ENCODE measurements around the gene LRSAM1. TPM values are rescaled to one million over a fixed set of nuclear protein-coding genes. Genes with fewer than 3 reads are reported as not detected.
A peak's percentile ranks its signal among the peaks of the same experiment; 100 is the strongest.

Gene LRSAM1
- total and polyA plus RNA-seq, 2 of the 8 experiments (the other 6 are each of a cell fraction or from before 2014, with no cell fraction given), result 9.7 to 18.3 TPM

DNA sequence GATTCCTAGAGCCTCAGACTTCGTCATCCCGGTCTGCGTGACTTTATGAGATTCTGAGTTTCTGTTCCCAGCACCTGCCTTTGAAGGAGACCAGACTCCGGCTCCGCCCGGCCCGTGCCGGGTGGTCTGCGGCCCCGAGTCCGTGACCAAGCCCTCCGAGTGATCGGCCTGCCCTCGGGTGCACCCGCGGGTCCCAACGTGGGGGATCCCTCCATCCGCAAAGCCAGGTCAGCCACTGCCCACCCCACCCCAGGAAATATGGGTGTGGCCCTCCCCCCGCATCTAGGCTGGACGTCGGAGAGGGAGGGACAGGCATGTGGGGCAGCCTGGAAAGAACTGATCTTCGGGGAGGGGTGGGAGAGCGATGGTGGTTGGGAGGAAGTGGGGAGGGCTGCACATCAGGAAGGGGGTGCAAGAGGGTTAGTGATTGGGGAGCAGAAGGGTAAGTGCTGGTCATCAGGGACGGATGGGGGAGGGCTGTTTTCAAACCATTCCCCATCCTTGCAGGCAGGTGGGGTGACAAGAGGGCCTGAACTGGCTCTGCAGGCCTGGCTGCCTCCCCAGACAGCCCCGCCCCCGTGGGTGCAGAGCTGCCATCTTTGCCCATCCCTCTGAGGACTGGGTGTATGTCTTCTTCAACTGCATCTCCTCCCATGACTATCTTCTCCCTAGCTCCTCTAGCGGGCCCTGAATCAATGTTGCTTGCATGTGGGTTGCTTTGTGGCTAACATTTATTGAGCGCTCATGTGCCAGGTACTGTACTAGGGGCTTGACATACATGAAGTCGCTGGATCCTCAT is 747 bp downstream of the LRSAM1 start:
- H2BK5ac ChIP-seq (ENCODE audit: low read depth, low read length), result peak overlapping the region; percentile 84
- H3K27me3 ChIP-seq (replicated peaks in 1 of 4; ENCODE audit: control insufficient read depth in 3 of 4, extremely low read depth in 1 of 4, insufficient read depth in 3 of 4, low read length in 3 of 4), result no peaks in the 10 kb centered on the region
- H3K4me1 ChIP-seq (replicated peaks in 1 of 4; ENCODE audit: control insufficient read depth in 3 of 4, insufficient read depth in 4 of 4, low read length in 3 of 4), result peaks cover 0 to 6% (median 4%) of the 10 kb centered on the region in 4 experiments; a peak in 4 of 7 replicates
- no peak overlapping the region for H2BK120ac ChIP-seq (replicated peaks; ENCODE audit: low read depth, low read length)
- H2BK15ac ChIP-seq (ENCODE audit: low read length), result peak overlapping the region; percentile 9; the same call in 1 of the 2 replicates
- FAIRE-seq, result no peak
- H2AFZ ChIP-seq (ENCODE audit: low read length), result peak overlapping the region; percentile 57; the same call in 1 of the 2 replicates
- H3K36me3 ChIP-seq (ENCODE audit: control insufficient read depth in 2 of 4, insufficient read depth in 4 of 4, low read length in 3 of 4), result peaks cover 28 to 42% (median 33%) of the 10 kb centered on the region in 4 experiments
- TF ChIP-seq HDAC2 (IDR thresholded peaks at IDR 0.05; ENCODE audit: borderline replicate concordance in 1 of 2, low read depth in 2 of 2, low read length in 2 of 2), result peak in 1 of 2 experiments; percentile 82; a peak in 1 of 4 replicates
- no peak for TF ChIP-seq KDM4A (IDR thresholded peaks at IDR 0.05; ENCODE audit: low read depth, low read length, severe bottlenecking)
- TF ChIP-seq YY1 (IDR thresholded peaks at IDR 0.05; ENCODE audit: low read depth, low read length), result peak; percentile 77; the same call in 1 of the 2 replicates
- peak; percentile 36; the same call in 1 of the 2 replicates for TF ChIP-seq TAF1 (IDR thresholded peaks at IDR 0.05; ENCODE audit: low read depth, low read length)
- peak; percentile 13 to 41; a peak in 1 of 4 replicates for TF ChIP-seq SIN3A (conservative IDR thresholded peaks at IDR 0.05 in 1 of 2, IDR thresholded peaks at IDR 0.05 in 1 of 2; ENCODE audit: low read depth in 1 of 2, low read length in 2 of 2)
- TF ChIP-seq SAP30 (IDR thresholded peaks at IDR 0.05; ENCODE audit: insufficient read depth, insufficient replicate concordance, low read length), result peak; percentile 19
- peak overlapping the region; percentile 95 to 100 for H3K4me2 ChIP-seq (ENCODE audit: insufficient read depth in 1 of 2, low read depth in 2 of 2, low read length in 2 of 2)
- POLR2A ChIA-PET (ENCODE audit: partially characterized antibody), result interaction anchor here (0.6 to 9.0 kb wide), 64 partner anchors 10 to 510 kb away, joined by 3 to 125 read pairs (median 4); partner anchors contain the start of genes PTRH1, SLC2A8, TOR2A and ZNF79
- peak in 1 of 2 experiments; percentile 75 for DNase-seq (ENCODE audit: low read depth in 1 of 2, low spot score in 2 of 2)
- no peak overlapping the region for H4K8ac ChIP-seq (ENCODE audit: extremely low read depth, insufficient read depth, low read length)
- H4K5ac ChIP-seq (ENCODE audit: insufficient read length, low read depth, low read length), result peak overlapping the region; percentile 75
- peaks cover 19% of the 10 kb centered on the region for H3K23me2 ChIP-seq (ENCODE audit: low read depth, low read length)
- no peak overlapping the region for H3K23ac ChIP-seq (ENCODE audit: insufficient read length)
- H4K91ac ChIP-seq (replicated peaks; ENCODE audit: insufficient read length, low read length), result no peak overlapping the region
- H2BK20ac ChIP-seq (ENCODE audit: low read length), result no peak overlapping the region
- H4K20me1 ChIP-seq (replicated peaks in 1 of 2; ENCODE audit: control insufficient read depth in 1 of 2, insufficient read depth in 2 of 2, low read length in 2 of 2), result peaks cover 16 to 24% of the 10 kb centered on the region in 2 experiments
- H3K4ac ChIP-seq (replicated peaks; ENCODE audit: insufficient read length, low read depth, low read length), result no peak overlapping the region
- peaks cover 17 to 38% of the 10 kb centered on the region in 2 experiments for H3K79me2 ChIP-seq (ENCODE audit: control insufficient read depth in 1 of 2, insufficient read depth in 2 of 2, low read length in 2 of 2)
- H3K56ac ChIP-seq (replicated peaks; ENCODE audit: insufficient read length, low read depth, low read length), result peak overlapping the region; percentile 85
- peak overlapping the region; percentile 32; the same call in 1 of the 2 replicates for H3K27ac ChIP-seq (ENCODE audit: low read depth, low read length)
- peaks cover 7% of the 10 kb centered on the region; the same call in 1 of the 2 replicates for H3K79me1 ChIP-seq (ENCODE audit: low read depth, low read length)
- H3K9me3 ChIP-seq (ENCODE audit: insufficient read depth in 2 of 2, low read depth in 1 of 2, low read length in 1 of 2), result no peaks in the 10 kb centered on the region
- H3K4me3 ChIP-seq (ENCODE audit: extremely low read depth in 1 of 4, insufficient read depth in 2 of 4, low read depth in 3 of 4, low read length in 4 of 4), result peak overlapping the region; percentile 85 to 99 (median 88)
- H2BK12ac ChIP-seq (ENCODE audit: low read depth, low read length), result 0 out of 2 replicates have a peak overlapping the region, but pooled peaks have one; percentile 29
- no peak overlapping the region for H3K14ac ChIP-seq (ENCODE audit: insufficient read length)
- CTCF ChIA-PET (ENCODE audit: partially characterized antibody), result interaction anchor here (0.9 to 1.7 kb wide), 2 partner anchors 12 to 38 kb away, joined by 3 to 5 read pairs; no protein-coding TSS in a partner anchor
- WGBS, 2 experiments (ENCODE audit: extremely low coverage in 1 of 2, insufficient coverage in 1 of 2, insufficient read length in 1 of 2, insufficient replicate concordance in 2 of 2, low coverage in 1 of 2, low lambda C conversion rate in 2 of 2, missing lambda C conversion rate in 1 of 2), result 19% methylated on average over 14 of the region's 29 CpGs; no CpG with 5 or more reads in 1 of the 2 experiments
- peak overlapping the region; percentile 85 for H3K18ac ChIP-seq (ENCODE audit: extremely low read depth, low read length)
- H3K9ac ChIP-seq (replicated peaks in 1 of 4; ENCODE audit: extremely low read depth in 1 of 4, low read depth in 3 of 4, low read length in 3 of 4), result peak overlapping the region in 3 of 4 experiments; percentile 63 to 98 (median 97); a peak in 6 of 7 replicates
- H2AK5ac ChIP-seq (ENCODE audit: low read depth, low read length), result no peak overlapping the region

Measured in H1 (cell line).